WTC11 (cell line): ENCODE results near the gene RPE. TPM values are rescaled to one million over a fixed set of nuclear protein-coding genes. Genes with fewer than 3 reads are reported as not detected.

Source experiments
- ATAC-seq: fragments of 200-7000 bp; cut with Tn5 transposase; 2 replicates; pipeline ENCODE4 v1.10.0; 2021; ENCODE audit warnings: mild to moderate bottlenecking, moderate library complexity
- CTCF ChIA-PET: fragments of 300-600 bp; sonication (Branson Sonifier 250); formaldehyde crosslinking; loops from one replicate; lab custom pipeline; 2021; ENCODE audit warnings: antibody characterized with exemption; lab: Charles Lee
- POLR2A ChIA-PET: fragments of 350-600 bp; sonication (Branson Sonifier 250); formaldehyde crosslinking; loops from one replicate; lab custom pipeline; 2021; ENCODE audit warnings: antibody characterized with exemption; lab: Charles Lee
- DNase-seq: peaks from one replicate; pipeline ENCODE4 v3.0.0; 2021; ENCODE audit warnings: low spot score
- H3K27ac Mint-ChIP-seq: 2 replicates; pipeline ENCODE4 v1.8.0; 2021; ENCODE audit warnings: mixed read lengths
- H3K27me3 Mint-ChIP-seq: 2 replicates; pipeline ENCODE4 v1.8.0; 2021; ENCODE audit warnings: low read depth, mild to moderate bottlenecking, moderate library complexity, mixed read lengths
- H3K36me3 Mint-ChIP-seq: 2 replicates; pipeline ENCODE4 v1.8.0; 2021; ENCODE audit warnings: mixed read lengths
- H3K4me1 Mint-ChIP-seq: 2 replicates; pipeline ENCODE4 v1.8.0; 2022; ENCODE audit warnings: mixed read lengths
- H3K4me3 Mint-ChIP-seq: 2 replicates; pipeline ENCODE4 v1.8.0; 2021; ENCODE audit warnings: mild to moderate bottlenecking, moderate library complexity, mixed read lengths
- H3K9me3 Mint-ChIP-seq: 2 replicates; pipeline ENCODE4 v1.8.0; 2021; ENCODE audit warnings: mixed read lengths
- ATF1 ChIP-seq: sonication (generic); formaldehyde crosslinking; IDR thresholded peaks from 2 replicates; pipeline ENCODE4 v1.8.1; 2023; ENCODE audit warnings: mild to moderate bottlenecking, moderate library complexity, missing genetic modification reagents
- ELF4 ChIP-seq: sonication (generic); formaldehyde crosslinking; IDR thresholded peaks from 2 replicates; pipeline ENCODE4 v1.8.1; 2022; ENCODE audit warnings: low read depth, mild to moderate bottlenecking, moderate library complexity, missing genetic modification reagents
- EMX1 ChIP-seq: fragments of 250-450 bp; sonication (Bioruptor Pico); IDR thresholded peaks from 2 replicates; pipeline ENCODE4 v1.8.0; 2021; ENCODE audit warnings: mild to moderate bottlenecking
- FOXK1 ChIP-seq: sonication (generic); formaldehyde crosslinking; IDR thresholded peaks from 2 replicates; pipeline ENCODE4 v1.8.0; 2022; ENCODE audit warnings: mild to moderate bottlenecking, moderate library complexity, missing genetic modification reagents
- GABPB1 ChIP-seq: sonication (generic); formaldehyde crosslinking; IDR thresholded peaks from 2 replicates; pipeline ENCODE4 v1.8.1; 2023; ENCODE audit warnings: mild to moderate bottlenecking, missing genetic modification reagents
- GRHL2 ChIP-seq: fragments of 250-450 bp; sonication (Bioruptor Pico); IDR thresholded peaks from 2 replicates; pipeline ENCODE4 v1.8.0; 2022; ENCODE audit warnings: mild to moderate bottlenecking, moderate library complexity; ENCODE audit not compliant: insufficient replicate concordance, severe bottlenecking
- MYBL2 ChIP-seq: sonication (generic); formaldehyde crosslinking; IDR thresholded peaks from 2 replicates; pipeline ENCODE4 v1.8.1; 2023; ENCODE audit warnings: mild to moderate bottlenecking, moderate library complexity, missing genetic modification reagents
- NR2C2 ChIP-seq: sonication (generic); formaldehyde crosslinking; IDR thresholded peaks from 2 replicates; pipeline ENCODE4 v1.8.0; 2022; ENCODE audit warnings: mild to moderate bottlenecking, missing genetic modification reagents
- RORB ChIP-seq: fragments of 250-450 bp; sonication (Bioruptor Pico); IDR thresholded peaks from 2 replicates; pipeline ENCODE4 v1.9.0; 2021; ENCODE audit warnings: mild to moderate bottlenecking
- SMAD3 ChIP-seq: sonication (generic); formaldehyde crosslinking; IDR thresholded peaks from 2 replicates; pipeline ENCODE4 v1.8.0; 2022; ENCODE audit warnings: missing genetic modification reagents, mild to moderate bottlenecking, borderline replicate concordance
- ZNF219 ChIP-seq: sonication (generic); formaldehyde crosslinking; IDR thresholded peaks from 2 replicates; pipeline ENCODE4 v1.8.0; 2023; ENCODE audit warnings: missing genetic modification reagents, mild to moderate bottlenecking, borderline replicate concordance
- ZNF317 ChIP-seq: sonication (generic); formaldehyde crosslinking; IDR thresholded peaks from 2 replicates; pipeline ENCODE4 v1.8.1; 2023; ENCODE audit warnings: low read depth, mild to moderate bottlenecking, moderate library complexity, missing genetic modification reagents, borderline replicate concordance
- ZNF396 ChIP-seq: fragments of 250-450 bp; sonication (Bioruptor Pico); IDR thresholded peaks from 2 replicates; pipeline ENCODE4 v1.8.0; 2021; ENCODE audit warnings: mild to moderate bottlenecking, moderate library complexity, borderline replicate concordance
- ZNF416 ChIP-seq: fragments of 250-450 bp; sonication (Bioruptor Pico); IDR thresholded peaks from 2 replicates; pipeline ENCODE4 v1.9.0; 2021; ENCODE audit warnings: mild to moderate bottlenecking, inconsistent platforms
- ZNF423 ChIP-seq: fragments of 250-450 bp; sonication (Bioruptor Pico); IDR thresholded peaks from 2 replicates; pipeline ENCODE4 v2.1.2; 2022; ENCODE audit warnings: mild to moderate bottlenecking, moderate library complexity
- ZNF671 ChIP-seq: fragments of 250-450 bp; sonication (Bioruptor Pico); IDR thresholded peaks from 2 replicates; pipeline ENCODE4 v1.8.0; 2021; ENCODE audit warnings: mild to moderate bottlenecking
- total RNA-seq: library from RNA; stranded (reverse); gene quantifications from 3 replicates; pipeline ENCODE4 v1.2.3, GENCODE V29; 2021
- TF ChIP-seq, protein P1 (sequence below): sonication (generic); formaldehyde crosslinking; IDR thresholded peaks from 2 replicates; pipeline ENCODE4 v1.8.1; 2023; ENCODE audit warnings: mild to moderate bottlenecking, missing genetic modification reagents
- TF ChIP-seq, protein P2 (sequence below): sonication (generic); formaldehyde crosslinking; conservative IDR thresholded peaks from 2 replicates; pipeline ENCODE4 v1.8.1; 2022; ENCODE audit warnings: mild to moderate bottlenecking, missing genetic modification reagents
- TF ChIP-seq, protein P3 (sequence below): sonication (generic); formaldehyde crosslinking; IDR thresholded peaks from 2 replicates; pipeline ENCODE4 v1.8.1; 2023; ENCODE audit warnings: mild to moderate bottlenecking, missing genetic modification reagents, moderate library complexity
- TF ChIP-seq, protein P4 (sequence below): sonication (generic); formaldehyde crosslinking; IDR thresholded peaks from 2 replicates; pipeline ENCODE4 v1.8.1; 2023; ENCODE audit warnings: mild to moderate bottlenecking, missing genetic modification reagents, borderline replicate concordance
- TF ChIP-seq, protein P5 (sequence below): sonication (generic); formaldehyde crosslinking; IDR thresholded peaks from 2 replicates; pipeline ENCODE4 v1.8.0; 2022; ENCODE audit warnings: missing genetic modification reagents
- TF ChIP-seq, protein P6 (sequence below): sonication (generic); formaldehyde crosslinking; IDR thresholded peaks from 2 replicates; pipeline ENCODE4 v1.8.0; 2022; ENCODE audit warnings: mild to moderate bottlenecking, missing genetic modification reagents

RPE gene
- total RNA-seq, 1 experiment from 2014 or later = 66.5 TPM

DNA sequence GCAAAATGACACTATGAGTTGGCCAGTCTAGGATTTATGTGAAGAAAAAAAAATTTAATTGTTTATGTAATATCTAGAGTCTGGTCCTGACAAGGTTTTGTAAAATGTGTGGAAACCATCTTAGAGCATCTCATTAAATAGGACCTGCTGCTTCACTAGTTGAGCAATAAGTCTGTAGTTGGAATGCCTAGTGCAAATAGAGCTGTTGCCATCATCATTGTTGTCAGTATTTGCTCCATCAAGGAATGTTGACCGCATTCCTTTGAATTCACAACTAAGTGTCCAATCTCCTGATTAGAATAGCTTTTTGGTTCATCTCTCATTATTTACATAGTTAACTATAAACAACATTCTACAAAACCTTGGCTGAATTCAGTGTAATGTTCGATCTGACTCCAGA is 32.2 kb upstream of the RPE start:
- no peaks in the 10 kb centered on the region for H3K36me3 Mint-ChIP-seq
- no peaks in the 10 kb centered on the region for H3K4me1 Mint-ChIP-seq
- ATAC-seq = no peak
- ChIA-PET POLR2A (no interaction called here), CTCF (interaction anchor here (3.5 kb wide), 1 partner anchor 9 kb away, joined by 17 read pairs; no protein-coding TSS in a partner anchor)
- H3K27ac Mint-ChIP-seq = no peak overlapping the region
- DNase-seq = no peak
- no peaks in the 10 kb centered on the region for H3K9me3 Mint-ChIP-seq
- H3K27me3 Mint-ChIP-seq = 0 out of 2 replicates have a peak, but pooled peaks cover 4% of the 10 kb centered on the region
- TF ChIP-seq, protein P1, sequence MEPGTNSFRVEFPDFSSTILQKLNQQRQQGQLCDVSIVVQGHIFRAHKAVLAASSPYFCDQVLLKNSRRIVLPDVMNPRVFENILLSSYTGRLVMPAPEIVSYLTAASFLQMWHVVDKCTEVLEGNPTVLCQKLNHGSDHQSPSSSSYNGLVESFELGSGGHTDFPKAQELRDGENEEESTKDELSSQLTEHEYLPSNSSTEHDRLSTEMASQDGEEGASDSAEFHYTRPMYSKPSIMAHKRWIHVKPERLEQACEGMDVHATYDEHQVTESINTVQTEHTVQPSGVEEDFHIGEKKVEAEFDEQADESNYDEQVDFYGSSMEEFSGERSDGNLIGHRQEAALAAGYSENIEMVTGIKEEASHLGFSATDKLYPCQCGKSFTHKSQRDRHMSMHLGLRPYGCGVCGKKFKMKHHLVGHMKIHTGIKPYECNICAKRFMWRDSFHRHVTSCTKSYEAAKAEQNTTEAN (CRISPR knock-in tag) = no peak
- no peak for TF ChIP-seq SMAD3 (CRISPR knock-in tag)
- no peak for TF ChIP-seq MYBL2 (CRISPR knock-in tag)
- TF ChIP-seq, protein P2, sequence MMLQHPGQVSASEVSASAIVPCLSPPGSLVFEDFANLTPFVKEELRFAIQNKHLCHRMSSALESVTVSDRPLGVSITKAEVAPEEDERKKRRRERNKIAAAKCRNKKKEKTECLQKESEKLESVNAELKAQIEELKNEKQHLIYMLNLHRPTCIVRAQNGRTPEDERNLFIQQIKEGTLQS (CRISPR knock-in tag) = no peak
- TF ChIP-seq ZNF317 (CRISPR knock-in tag) = no peak
- no peak for TF ChIP-seq ZNF423 (CRISPR knock-in tag)
- no peak for TF ChIP-seq ELF4 (CRISPR knock-in tag)
- TF ChIP-seq GRHL2 (CRISPR knock-in tag) = no peak
- TF ChIP-seq ZNF219 (CRISPR knock-in tag) = no peak
- no peak overlapping the region for H3K4me3 Mint-ChIP-seq

DNA sequence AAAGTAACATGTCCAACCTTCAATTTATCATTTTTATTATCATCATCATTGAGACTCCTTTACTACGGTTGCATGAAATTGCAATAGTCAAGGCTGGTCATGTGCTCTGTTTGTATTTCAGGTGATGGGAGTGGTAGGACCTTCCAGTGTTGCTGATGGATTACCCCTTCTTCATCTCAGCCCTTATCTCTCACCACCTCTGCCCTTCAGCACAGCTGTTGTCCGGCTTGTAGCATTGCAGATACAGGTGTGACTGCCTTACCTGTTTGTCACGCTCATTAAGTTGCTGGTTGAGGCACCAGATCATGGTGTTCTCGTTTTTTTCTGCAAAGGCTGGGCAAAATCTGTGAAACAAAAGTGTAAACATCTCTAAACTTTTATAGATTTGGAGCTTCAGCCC is 31.7 kb upstream of the RPE start:
- TF ChIP-seq MYBL2 (CRISPR knock-in tag) (no peak), NR2C2 (CRISPR knock-in tag) (no peak), RORB (no peak), ZNF396 (CRISPR knock-in tag) (no peak)
- TF ChIP-seq, protein P3, sequence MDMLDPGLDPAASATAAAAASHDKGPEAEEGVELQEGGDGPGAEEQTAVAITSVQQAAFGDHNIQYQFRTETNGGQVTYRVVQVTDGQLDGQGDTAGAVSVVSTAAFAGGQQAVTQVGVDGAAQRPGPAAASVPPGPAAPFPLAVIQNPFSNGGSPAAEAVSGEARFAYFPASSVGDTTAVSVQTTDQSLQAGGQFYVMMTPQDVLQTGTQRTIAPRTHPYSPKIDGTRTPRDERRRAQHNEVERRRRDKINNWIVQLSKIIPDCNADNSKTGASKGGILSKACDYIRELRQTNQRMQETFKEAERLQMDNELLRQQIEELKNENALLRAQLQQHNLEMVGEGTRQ (CRISPR knock-in tag) = no peak
- TF ChIP-seq, all 79 proteins: peak for 0
- ATAC-seq (no peak), DNase-seq (no peak)
- Mint-ChIP-seq H3K36me3 (no peaks in the 10 kb centered on the region), H3K27ac (no peak overlapping the region), H3K4me1 (no peaks in the 10 kb centered on the region), H3K27me3 (0 out of 2 replicates have a peak, but pooled peaks cover 4% of the 10 kb centered on the region), H3K4me3 (no peak overlapping the region), H3K9me3 (no peaks in the 10 kb centered on the region)
- ChIA-PET POLR2A (no interaction called here), CTCF (interaction anchor here (3.5 kb wide), 1 partner anchor 10 kb away, joined by 17 read pairs; no protein-coding TSS in a partner anchor)

DNA sequence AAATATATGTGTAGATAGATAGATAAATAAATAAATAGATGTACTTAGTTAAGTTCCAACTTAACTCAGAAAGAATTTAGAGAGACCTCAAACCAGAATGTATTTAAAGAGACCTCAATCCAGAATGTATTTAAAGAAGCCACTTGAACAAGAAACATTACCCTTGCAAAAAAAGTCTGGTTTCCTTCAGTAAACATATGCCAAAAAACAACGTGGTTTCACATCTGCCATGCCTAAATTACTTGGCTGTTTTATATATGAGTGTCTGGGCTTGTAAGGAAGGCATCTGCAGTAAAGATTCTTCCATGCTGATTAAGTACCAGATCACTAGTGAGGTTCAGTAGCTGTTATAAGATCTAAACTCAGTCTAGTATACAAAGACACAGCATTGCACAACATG is 29.1 kb upstream of the RPE start:
- H3K27me3 Mint-ChIP-seq = 0 out of 2 replicates have a peak, but pooled peaks cover 4% of the 10 kb centered on the region
- no peaks in the 10 kb centered on the region for H3K9me3 Mint-ChIP-seq
- H3K36me3 Mint-ChIP-seq = no peaks in the 10 kb centered on the region
- ChIA-PET CTCF (interaction anchor here (3.5 kb wide), 1 partner anchor 12 kb away, joined by 17 read pairs; no protein-coding TSS in a partner anchor), POLR2A (no interaction called here)
- ATAC-seq (no peak), DNase-seq (no peak)
- no peaks in the 10 kb centered on the region for H3K4me1 Mint-ChIP-seq
- no peak overlapping the region for H3K27ac Mint-ChIP-seq
- H3K4me3 Mint-ChIP-seq = no peak overlapping the region
- TF ChIP-seq EMX1 (CRISPR knock-in tag) (no peak), FOXK1 (no peak), GABPB1 (CRISPR knock-in tag) (no peak), ATF1 (CRISPR knock-in tag) (no peak), ZNF671 (no peak), ZNF416 (no peak)
- TF ChIP-seq, protein P4, sequence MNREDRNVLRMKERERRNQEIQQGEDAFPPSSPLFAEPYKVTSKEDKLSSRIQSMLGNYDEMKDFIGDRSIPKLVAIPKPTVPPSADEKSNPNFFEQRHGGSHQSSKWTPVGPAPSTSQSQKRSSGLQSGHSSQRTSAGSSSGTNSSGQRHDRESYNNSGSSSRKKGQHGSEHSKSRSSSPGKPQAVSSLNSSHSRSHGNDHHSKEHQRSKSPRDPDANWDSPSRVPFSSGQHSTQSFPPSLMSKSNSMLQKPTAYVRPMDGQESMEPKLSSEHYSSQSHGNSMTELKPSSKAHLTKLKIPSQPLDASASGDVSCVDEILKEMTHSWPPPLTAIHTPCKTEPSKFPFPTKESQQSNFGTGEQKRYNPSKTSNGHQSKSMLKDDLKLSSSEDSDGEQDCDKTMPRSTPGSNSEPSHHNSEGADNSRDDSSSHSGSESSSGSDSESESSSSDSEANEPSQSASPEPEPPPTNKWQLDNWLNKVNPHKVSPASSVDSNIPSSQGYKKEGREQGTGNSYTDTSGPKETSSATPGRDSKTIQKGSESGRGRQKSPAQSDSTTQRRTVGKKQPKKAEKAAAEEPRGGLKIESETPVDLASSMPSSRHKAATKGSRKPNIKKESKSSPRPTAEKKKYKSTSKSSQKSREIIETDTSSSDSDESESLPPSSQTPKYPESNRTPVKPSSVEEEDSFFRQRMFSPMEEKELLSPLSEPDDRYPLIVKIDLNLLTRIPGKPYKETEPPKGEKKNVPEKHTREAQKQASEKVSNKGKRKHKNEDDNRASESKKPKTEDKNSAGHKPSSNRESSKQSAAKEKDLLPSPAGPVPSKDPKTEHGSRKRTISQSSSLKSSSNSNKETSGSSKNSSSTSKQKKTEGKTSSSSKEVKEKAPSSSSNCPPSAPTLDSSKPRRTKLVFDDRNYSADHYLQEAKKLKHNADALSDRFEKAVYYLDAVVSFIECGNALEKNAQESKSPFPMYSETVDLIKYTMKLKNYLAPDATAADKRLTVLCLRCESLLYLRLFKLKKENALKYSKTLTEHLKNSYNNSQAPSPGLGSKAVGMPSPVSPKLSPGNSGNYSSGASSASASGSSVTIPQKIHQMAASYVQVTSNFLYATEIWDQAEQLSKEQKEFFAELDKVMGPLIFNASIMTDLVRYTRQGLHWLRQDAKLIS (CRISPR knock-in tag) = no peak
- TF ChIP-seq, protein P5, sequence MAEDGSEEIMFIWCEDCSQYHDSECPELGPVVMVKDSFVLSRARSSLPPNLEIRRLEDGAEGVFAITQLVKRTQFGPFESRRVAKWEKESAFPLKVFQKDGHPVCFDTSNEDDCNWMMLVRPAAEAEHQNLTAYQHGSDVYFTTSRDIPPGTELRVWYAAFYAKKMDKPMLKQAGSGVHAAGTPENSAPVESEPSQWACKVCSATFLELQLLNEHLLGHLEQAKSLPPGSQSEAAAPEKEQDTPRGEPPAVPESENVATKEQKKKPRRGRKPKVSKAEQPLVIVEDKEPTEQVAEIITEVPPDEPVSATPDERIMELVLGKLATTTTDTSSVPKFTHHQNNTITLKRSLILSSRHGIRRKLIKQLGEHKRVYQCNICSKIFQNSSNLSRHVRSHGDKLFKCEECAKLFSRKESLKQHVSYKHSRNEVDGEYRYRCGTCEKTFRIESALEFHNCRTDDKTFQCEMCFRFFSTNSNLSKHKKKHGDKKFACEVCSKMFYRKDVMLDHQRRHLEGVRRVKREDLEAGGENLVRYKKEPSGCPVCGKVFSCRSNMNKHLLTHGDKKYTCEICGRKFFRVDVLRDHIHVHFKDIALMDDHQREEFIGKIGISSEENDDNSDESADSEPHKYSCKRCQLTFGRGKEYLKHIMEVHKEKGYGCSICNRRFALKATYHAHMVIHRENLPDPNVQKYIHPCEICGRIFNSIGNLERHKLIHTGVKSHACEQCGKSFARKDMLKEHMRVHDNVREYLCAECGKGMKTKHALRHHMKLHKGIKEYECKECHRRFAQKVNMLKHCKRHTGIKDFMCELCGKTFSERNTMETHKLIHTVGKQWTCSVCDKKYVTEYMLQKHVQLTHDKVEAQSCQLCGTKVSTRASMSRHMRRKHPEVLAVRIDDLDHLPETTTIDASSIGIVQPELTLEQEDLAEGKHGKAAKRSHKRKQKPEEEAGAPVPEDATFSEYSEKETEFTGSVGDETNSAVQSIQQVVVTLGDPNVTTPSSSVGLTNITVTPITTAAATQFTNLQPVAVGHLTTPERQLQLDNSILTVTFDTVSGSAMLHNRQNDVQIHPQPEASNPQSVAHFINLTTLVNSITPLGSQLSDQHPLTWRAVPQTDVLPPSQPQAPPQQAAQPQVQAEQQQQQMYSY (CRISPR knock-in tag) = no peak
- TF ChIP-seq, protein P6, sequence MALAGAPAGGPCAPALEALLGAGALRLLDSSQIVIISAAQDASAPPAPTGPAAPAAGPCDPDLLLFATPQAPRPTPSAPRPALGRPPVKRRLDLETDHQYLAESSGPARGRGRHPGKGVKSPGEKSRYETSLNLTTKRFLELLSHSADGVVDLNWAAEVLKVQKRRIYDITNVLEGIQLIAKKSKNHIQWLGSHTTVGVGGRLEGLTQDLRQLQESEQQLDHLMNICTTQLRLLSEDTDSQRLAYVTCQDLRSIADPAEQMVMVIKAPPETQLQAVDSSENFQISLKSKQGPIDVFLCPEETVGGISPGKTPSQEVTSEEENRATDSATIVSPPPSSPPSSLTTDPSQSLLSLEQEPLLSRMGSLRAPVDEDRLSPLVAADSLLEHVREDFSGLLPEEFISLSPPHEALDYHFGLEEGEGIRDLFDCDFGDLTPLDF (CRISPR knock-in tag) = no peak
